HG03378 (cell line): Measurements from ENCODE around the gene GRAMD2A.

ENCODE experiments used
- ATAC-seq: cut with Tn5 transposase; IDR thresholded peaks from one replicate; pipeline ENCODE4 v1.9.1; 2021; ENCODE audit warnings: mild to moderate bottlenecking, moderate library complexity; ENCODE audit not compliant: unreplicated experiment

GRAMD2A gene

GRCh38 chr15:72169236-72169920, 28.2 kb downstream of the GRAMD2A start:
- ATAC-seq: no peak

- ATAC-seq: no peak
Measured at GRCh38 chr15:72168808-72169190, 28.8 kb downstream of the GRAMD2A start.

GRCh38 chr15:72168131-72168807, 29.3 kb downstream of the GRAMD2A start:
- ATAC-seq: no peak

DNA sequence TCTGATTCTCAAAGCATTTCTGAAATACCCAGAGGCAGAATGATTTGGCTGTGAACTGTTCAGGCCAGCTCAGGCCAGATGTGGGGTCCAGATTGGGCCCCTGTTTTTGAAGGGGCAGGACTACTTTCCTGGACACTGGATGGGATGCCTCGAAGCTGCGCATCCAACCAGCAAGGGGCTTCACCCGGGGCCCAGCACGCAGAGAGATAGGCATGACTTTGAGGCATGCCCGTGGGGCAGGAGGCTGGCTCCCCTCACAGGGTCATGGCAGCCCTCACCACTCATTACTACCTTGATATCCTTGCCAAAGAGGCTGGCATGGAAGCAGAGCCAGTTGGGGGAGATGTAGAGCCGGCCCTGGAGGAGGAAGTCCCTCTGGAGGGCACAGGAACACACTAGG, 30.1 kb downstream of the GRAMD2A start:
- no peak for ATAC-seq

GRCh38 chr15:72166716-72167417, 30.7 kb downstream of the GRAMD2A start:
- ATAC-seq: no peak

DNA sequence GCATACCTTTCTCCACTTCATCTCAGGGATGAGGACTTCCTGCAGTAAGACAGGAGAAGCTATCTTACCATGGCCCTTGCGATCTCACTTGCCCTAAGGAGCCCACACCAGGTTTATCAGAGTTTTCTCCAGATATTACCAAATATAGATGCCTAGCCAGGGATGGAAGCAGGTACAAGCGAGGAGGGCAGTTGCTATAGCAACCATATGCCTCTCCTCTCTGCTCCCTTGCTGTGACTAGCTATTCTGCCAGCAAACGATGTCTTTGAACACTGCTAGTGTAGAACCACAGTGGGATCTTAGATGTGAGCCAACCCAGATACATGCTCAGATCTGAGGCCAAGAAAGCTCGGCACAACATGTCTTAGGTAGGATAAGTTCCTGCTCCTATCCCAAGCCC, 33.9 kb downstream of the GRAMD2A start:
- ATAC-seq: no peak

- ATAC-seq: no peak
Measured at GRCh38 chr15:72162569-72162968, 35.0 kb downstream of the GRAMD2A start.

DNA sequence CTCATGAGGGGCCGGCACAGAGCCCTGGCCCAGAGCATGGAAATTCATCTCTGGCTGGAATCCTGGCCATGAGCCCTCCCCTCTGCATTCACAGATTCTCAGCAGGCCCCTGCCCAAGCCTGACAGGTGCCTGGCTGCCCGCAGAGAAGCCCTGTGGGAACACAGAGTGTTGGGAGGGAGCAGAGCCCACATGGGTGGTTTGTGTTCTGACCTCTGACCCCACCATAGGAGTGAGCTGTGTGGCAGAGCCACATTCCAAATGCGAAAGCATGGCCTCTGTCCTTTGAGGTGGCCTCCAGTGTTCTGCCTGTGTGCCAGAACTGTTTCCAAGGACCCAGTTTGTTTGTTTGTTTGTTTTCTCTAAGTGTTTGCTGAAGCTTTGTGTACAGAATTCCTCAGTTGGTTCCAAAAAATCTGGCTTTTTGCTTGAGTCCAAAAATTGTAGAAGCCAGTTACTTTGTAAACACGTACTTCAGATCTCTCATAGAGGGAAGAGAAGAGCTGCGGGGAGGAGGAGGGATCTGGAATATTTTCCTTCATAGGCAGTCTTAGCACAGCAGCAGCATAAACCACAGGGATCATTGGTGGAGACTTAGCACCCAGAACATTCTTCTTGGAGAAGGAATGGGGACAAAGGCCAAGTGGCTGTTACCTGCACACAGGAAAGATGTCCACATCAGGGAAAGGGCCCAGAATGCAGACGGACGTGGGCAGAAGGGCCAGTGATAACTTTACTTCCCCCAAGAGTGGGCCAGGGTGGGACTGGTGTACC, 36.0 kb downstream of the GRAMD2A start:
- ATAC-seq: no peak

- ATAC-seq: no peak
Measured at GRCh38 chr15:72160696-72161245, 36.8 kb downstream of the GRAMD2A start.

- ATAC-seq: no peak
Measured at GRCh38 chr15:72156928-72157327, 40.7 kb downstream of the GRAMD2A start.

DNA sequence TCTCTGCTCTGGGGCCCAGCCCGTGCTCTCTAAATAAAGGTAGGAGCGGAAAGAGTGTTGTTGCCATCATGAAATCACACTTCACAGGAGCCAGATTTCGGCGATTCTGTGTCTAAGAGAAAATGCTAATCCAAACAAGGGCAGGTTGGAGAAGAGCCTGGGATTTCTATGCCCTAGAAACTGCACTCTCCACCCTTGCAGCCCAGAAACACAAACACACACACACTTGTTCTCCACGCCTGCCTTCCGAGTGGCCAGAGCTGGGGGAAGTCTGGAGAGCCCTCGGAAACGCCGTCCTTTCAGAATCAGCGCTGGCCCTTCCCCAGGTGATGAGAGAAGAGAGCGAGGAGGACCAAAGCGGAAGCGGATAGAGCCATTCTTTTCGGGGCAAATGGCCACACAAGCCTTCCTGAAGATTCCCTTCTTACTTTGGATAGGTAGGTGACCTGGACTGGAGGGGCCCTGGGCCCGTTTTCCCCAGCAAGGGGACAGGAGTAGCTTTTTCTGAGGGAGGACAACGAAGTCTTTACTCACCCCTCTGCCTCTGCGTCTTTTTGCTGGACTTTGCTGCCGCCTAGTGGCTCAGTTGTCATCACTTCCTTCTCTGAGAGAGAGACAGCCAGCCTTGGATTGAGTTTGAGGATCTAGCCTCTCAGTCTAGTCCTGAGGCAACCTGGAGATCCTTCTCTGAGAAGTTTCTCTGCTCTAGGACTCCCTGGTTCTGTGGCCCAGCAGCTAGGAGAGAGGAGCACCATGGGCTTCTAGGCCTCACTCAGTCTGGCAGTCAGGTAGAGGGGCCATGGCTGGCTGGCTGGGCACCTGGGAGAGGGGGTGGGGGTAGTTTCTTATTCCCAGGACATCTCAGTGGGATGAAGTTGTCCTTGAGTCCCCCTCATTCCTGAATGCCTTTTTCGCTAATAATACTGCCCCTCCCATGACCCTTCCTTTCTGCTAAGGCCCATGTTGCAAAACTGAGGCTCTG, 41.7 kb downstream of the GRAMD2A start:
- peak; percentile 64 for ATAC-seq

DNA sequence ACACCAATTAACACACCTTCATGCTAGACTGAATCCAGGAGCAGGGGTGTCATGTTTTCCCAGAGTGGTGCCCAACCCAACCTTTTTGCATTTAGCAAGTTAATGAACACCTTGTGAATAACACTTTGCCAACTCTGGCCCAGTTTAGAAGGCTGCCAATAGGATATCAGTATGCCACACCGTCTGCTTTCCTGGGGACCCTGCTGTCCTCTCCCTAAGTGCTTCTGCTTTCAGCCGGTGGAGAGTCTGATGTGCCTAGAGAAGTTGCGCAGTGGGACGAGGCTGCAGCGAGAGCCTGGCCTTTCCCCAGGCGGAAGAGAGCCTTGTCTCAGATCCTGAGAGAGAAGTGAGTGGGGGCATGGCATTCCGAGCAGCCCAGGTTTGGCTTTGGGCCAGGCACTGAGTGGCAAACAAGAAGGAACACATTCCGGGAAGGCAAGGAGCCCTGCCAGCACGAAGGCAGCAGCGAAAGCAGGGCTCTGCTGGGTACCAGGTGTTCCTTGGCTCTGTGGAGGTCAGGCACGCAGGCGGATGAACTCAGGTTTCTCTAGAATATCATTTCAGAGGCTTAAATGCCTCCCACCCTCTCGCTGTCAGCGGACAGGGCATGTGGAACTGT, 42.5 kb downstream of the GRAMD2A start:
- no peak for ATAC-seq

GRCh38 chr15:72154316-72154715, 43.3 kb downstream of the GRAMD2A start:
- ATAC-seq: no peak

- ATAC-seq: no peak
Measured at GRCh38 chr15:72153269-72154000, 44.2 kb downstream of the GRAMD2A start.

DNA sequence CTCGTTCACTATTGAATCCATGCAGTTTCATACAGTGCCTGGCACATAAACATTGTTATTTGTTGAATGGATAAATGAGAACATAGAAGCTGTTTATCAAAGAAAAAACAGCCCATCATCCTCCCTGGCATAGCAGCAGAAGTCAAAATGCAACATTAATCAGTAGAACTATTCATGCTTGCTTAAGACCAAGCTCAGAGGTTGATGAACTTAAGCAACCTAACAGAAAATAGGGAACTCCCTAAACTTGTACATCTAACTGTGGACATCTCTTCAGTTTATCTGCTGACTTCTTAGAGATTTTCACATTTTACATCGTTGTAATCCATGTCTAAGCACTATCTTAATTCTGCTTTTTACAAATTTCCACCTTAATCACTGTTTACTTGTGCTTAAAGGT, 50.2 kb downstream of the GRAMD2A start:
- ATAC-seq: no peak

- no peak for ATAC-seq
Measured at GRCh38 chr15:72146934-72147333, 50.7 kb downstream of the GRAMD2A start.

GRCh38 chr15:72146221-72146620, 51.4 kb downstream of the GRAMD2A start:
- no peak for ATAC-seq

- peak; percentile 98 for ATAC-seq
Measured at GRCh38 chr15:72141171-72142084, 56.2 kb downstream of the GRAMD2A start.
